ENCODE data around the gene PPP3R2.

PPP3R2 gene

GRCh38 chr9:101594796-101595195, at the start of gene PPP3R2:
PPP3R2 (minus strand) TSS chr9:101594969; CDS start chr9:101594921, 48 bp downstream.
- DNase-seq (ENCODE audit: low read depth) = no peak
- no peak within 1 kb of the TSS for H3K4me3 ChIP-seq (ENCODE audit: control insufficient read depth, low read depth, low read length)
- no peak for TF ChIP-seq CTCF (conservative IDR thresholded peaks at IDR 0.05; ENCODE audit: control insufficient read depth, insufficient read depth, low read depth, low read length)

GRCh38 chr9:101639785-101640665, 45.3 kb upstream of the PPP3R2 start:
- peak; percentile 24 for DNase-seq (ENCODE audit: low read depth)
- no peak overlapping the region for H3K4me3 ChIP-seq (ENCODE audit: control insufficient read depth, low read depth, low read length)
- no peak for TF ChIP-seq CTCF (conservative IDR thresholded peaks at IDR 0.05; ENCODE audit: control insufficient read depth, insufficient read depth, low read depth, low read length)

- TF ChIP-seq CTCF (conservative IDR thresholded peaks at IDR 0.05; ENCODE audit: control insufficient read depth, insufficient read depth, low read depth, low read length) = no peak
- no peak overlapping the region for H3K4me3 ChIP-seq (ENCODE audit: control insufficient read depth, low read depth, low read length)
- peak; percentile 18 for DNase-seq (ENCODE audit: low read depth)
Observed at GRCh38 chr9:101639311-101639710, 44.5 kb upstream of the PPP3R2 start.

- no peak overlapping the region for H3K4me3 ChIP-seq (ENCODE audit: control insufficient read depth, low read depth, low read length)
- no peak for TF ChIP-seq CTCF (conservative IDR thresholded peaks at IDR 0.05; ENCODE audit: control insufficient read depth, insufficient read depth, low read depth, low read length)
- DNase-seq (ENCODE audit: low read depth) = no peak
Observed at GRCh38 chr9:101636247-101636646, 41.5 kb upstream of the PPP3R2 start.

GRCh38 chr9:101635473-101635872, 40.7 kb upstream of the PPP3R2 start:
- no peak for TF ChIP-seq CTCF (conservative IDR thresholded peaks at IDR 0.05; ENCODE audit: control insufficient read depth, insufficient read depth, low read depth, low read length)
- no peak for DNase-seq (ENCODE audit: low read depth)
- H3K4me3 ChIP-seq (ENCODE audit: control insufficient read depth, low read depth, low read length) = no peak overlapping the region

GRCh38 chr9:101634741-101635409, 40.1 kb upstream of the PPP3R2 start:
- no peak overlapping the region for H3K4me3 ChIP-seq (ENCODE audit: control insufficient read depth, low read depth, low read length)
- no peak for TF ChIP-seq CTCF (conservative IDR thresholded peaks at IDR 0.05; ENCODE audit: control insufficient read depth, insufficient read depth, low read depth, low read length)
- DNase-seq (ENCODE audit: low read depth) = no peak
